ENCODE measurements around the gene PELO. TPM values are rescaled to one million over a fixed set of nuclear protein-coding genes. Genes with fewer than 3 reads are reported as not detected.

The PELO gene
- polyA plus RNA-seq, 2 of the 4 experiments (the other 2 are of a cell fraction): 15.6 to 20.1 TPM

- ATAC-seq (peak; percentile 87 to 92), FAIRE-seq (no peak), DNase-seq (ENCODE audit: low read depth in 1 of 2, low spot score in 1 of 2) (peak; percentile 39 to 73)
- peak overlapping the region; percentile 91 to 96 for H3K27ac ChIP-seq
- H3K4me2 ChIP-seq: peak overlapping the region; percentile 83
- H3K4me3 ChIP-seq: peak overlapping the region; percentile 71
- POLR2A ChIA-PET: interaction anchor here (1.0 to 2.1 kb wide), 5 partner anchors 11 to 189 kb away, joined by 3 to 9 read pairs (median 3); partner anchors contain the start of genes ITGA1, ITGA2 and PELO
- WGBS (ENCODE audit: missing lambda C conversion rate): 2% methylated on average over 29 of the region's 31 CpGs
- peaks cover 33% of the 10 kb centered on the region for H3K4me1 ChIP-seq
- CTCF ChIA-PET: interaction anchor here (1.2 to 3.2 kb wide), 5 partner anchors 9 to 115 kb away, joined by 3 to 11 read pairs (median 4); partner anchors contain the start of genes ITGA1 and PELO
- H3K9me3 ChIP-seq: no peaks in the 10 kb centered on the region
- TF ChIP-seq MAFK (IDR thresholded peaks at IDR 0.05; ENCODE audit: partially characterized antibody): peak; percentile 85
- TF ChIP-seq MAX (IDR thresholded peaks at IDR 0.05): peak; percentile 57; the same call in 1 of the 2 replicates
- peak; percentile 43; the same call in 1 of the 2 replicates for TF ChIP-seq PHF8 (IDR thresholded peaks at IDR 0.05; ENCODE audit: borderline replicate concordance, low read depth)
- TF ChIP-seq EHF (CRISPR knock-in tag; IDR thresholded peaks at IDR 0.05): no peak
- TF ChIP-seq REST (IDR thresholded peaks at IDR 0.05): no peak
- 0 out of 2 replicates have a peak, but pooled peaks have one; percentile 39 for TF ChIP-seq NFE2L2 (conservative IDR thresholded peaks at IDR 0.05; ENCODE audit: low read length)
- TF ChIP-seq POLR2A (IDR thresholded peaks at IDR 0.05; ENCODE audit: low read length): peak; percentile 19
- TF ChIP-seq JUNB (IDR thresholded peaks at IDR 0.05): no peak
- no peak for TF ChIP-seq FOSL2 (IDR thresholded peaks at IDR 0.05)
- peak; percentile 16; the same call in 1 of the 2 replicates for TF ChIP-seq FOSL2 (CRISPR knock-in tag; IDR thresholded peaks at IDR 0.05)
- 0 out of 2 replicates have a peak, but pooled peaks have one; percentile 19 for TF ChIP-seq MYC (IDR thresholded peaks at IDR 0.05; ENCODE audit: borderline replicate concordance, low read length)
Measured at GRCh38 chr5:52800394-52801213, 12.9 kb downstream of the PELO start.

GRCh38 chr5:52801329-52801728 is 13.6 kb downstream of the PELO start:
- 8% methylated on average over 8 of the region's 8 CpGs for WGBS (ENCODE audit: missing lambda C conversion rate)
- DNase-seq (ENCODE audit: low read depth in 1 of 2, low spot score in 1 of 2) (peak in 1 of 2 experiments; percentile 11), ATAC-seq (peak in 1 of 2 experiments; percentile 13; a peak in 1 of 6 replicates), FAIRE-seq (no peak)
- Histone ChIP-seq H3K4me3 (peak overlapping the region; percentile 71), H3K27ac (peak overlapping the region; percentile 91 to 96), H3K9me3 (no peaks in the 10 kb centered on the region), H3K4me2 (peak overlapping the region; percentile 83), H3K4me1 (peaks cover 32% of the 10 kb centered on the region)
- POLR2A ChIA-PET: no interaction called here
- TF ChIP-seq MAFK (IDR thresholded peaks at IDR 0.05; ENCODE audit: partially characterized antibody) (no peak), EP300 (IDR thresholded peaks at IDR 0.05) (no peak), GATA3 (IDR thresholded peaks at IDR 0.05; ENCODE audit: borderline replicate concordance) (no peak), HOXB13 (CRISPR knock-in tag; IDR thresholded peaks at IDR 0.05; ENCODE audit: low read depth) (no peak), HOXB5 (CRISPR knock-in tag; IDR thresholded peaks at IDR 0.05) (no peak), CEBPB (IDR thresholded peaks at IDR 0.05) (no peak), HEYL (CRISPR knock-in tag; IDR thresholded peaks at IDR 0.05) (no peak), USF2 (IDR thresholded peaks at IDR 0.05) (no peak)
- CTCF ChIA-PET: interaction anchor here (1.2 to 3.2 kb wide), 4 partner anchors 9 to 114 kb away, joined by 3 to 11 read pairs (median 4); partner anchors contain the start of genes ITGA1 and PELO
